GM12801 (cell line): ENCODE results near the gene ATF2.

Experiments
- TF ChIP-seq, protein P1 (sequence below): IDR thresholded peaks from one replicate; pipeline ENCODE4 v1.5.1; 2011; ENCODE audit warnings: control low read depth; ENCODE audit not compliant: insufficient read length; ENCODE audit errors: extremely low read depth

ATF2 gene

DNA sequence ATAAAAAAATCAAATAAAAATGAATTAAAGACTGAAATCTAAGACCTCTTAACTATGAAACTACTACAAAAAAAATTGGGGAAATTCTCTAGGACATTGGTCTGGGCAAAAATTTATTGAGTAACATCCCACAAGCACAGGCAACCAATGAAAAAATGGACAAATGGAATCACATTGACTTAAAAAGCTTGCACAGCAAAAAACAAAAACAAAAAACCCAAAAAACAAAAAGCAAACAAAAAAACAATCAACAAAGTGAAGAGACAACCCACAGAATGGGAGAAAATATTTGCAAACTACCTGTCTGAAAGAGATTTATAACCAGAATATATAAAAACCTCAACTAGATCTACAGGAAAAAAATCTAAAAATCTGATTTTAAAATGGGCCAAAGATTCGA is 99.5 kb downstream of the ATF2 start:
- TF ChIP-seq, protein P1, sequence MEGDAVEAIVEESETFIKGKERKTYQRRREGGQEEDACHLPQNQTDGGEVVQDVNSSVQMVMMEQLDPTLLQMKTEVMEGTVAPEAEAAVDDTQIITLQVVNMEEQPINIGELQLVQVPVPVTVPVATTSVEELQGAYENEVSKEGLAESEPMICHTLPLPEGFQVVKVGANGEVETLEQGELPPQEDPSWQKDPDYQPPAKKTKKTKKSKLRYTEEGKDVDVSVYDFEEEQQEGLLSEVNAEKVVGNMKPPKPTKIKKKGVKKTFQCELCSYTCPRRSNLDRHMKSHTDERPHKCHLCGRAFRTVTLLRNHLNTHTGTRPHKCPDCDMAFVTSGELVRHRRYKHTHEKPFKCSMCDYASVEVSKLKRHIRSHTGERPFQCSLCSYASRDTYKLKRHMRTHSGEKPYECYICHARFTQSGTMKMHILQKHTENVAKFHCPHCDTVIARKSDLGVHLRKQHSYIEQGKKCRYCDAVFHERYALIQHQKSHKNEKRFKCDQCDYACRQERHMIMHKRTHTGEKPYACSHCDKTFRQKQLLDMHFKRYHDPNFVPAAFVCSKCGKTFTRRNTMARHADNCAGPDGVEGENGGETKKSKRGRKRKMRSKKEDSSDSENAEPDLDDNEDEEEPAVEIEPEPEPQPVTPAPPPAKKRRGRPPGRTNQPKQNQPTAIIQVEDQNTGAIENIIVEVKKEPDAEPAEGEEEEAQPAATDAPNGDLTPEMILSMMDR: no peak

DNA sequence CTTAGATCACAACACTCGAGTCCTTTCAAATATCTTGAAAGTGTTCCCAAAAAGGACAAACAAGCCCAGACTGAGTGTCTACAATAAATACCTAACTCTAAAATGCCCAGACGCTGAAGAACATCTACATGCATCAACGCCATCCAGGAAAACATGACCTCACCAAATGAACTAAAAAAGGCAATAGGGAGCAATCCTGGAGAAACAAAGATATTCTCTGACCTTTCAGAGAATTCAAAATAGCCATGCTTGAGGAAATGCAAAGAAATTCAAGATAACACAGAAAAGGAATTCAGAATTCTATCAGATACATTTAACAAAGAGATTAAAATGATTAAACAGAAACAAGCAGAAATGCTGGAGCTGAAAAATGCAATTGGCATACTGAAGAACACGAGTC is 101.6 kb downstream of the ATF2 start:
- TF ChIP-seq, protein P1: no peak

DNA sequence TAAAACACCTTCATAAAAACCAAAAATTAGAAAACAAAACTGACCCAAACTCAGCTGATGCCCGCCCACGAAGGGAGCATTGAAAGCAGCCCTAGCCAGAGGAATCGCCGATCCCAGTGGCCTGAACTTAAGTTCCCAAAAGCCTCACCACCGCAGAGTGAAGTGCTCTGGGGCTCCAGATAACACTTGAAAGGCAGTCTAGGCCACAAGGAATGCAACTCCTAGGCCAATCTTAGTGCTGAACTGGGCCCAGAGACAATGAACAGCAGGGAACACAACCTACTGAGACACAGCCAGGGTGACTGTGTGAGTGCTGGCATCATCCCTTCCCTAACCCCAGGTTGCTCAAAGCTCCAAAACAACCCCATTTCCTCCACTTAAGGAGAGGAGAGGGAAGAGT is 103.2 kb downstream of the ATF2 start:
- TF ChIP-seq, protein P1: no peak

DNA sequence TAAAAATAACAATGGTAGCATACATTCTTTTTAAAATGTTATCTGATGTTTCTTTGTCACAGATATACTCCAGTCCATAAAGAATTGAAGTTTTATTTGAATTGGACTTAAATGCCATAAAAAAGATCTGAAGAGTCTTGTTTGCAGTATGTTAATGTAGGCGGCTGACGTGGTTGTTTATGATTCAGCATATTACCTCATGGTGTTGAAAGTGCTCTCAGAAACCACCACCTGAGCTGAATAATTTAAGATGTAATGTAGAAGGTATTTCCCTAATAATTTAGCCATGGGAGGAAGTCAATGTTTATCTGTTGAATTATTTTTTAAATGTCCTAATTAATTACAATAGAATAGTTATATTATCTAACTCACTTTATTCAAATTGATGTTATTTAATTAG is 104.3 kb downstream of the ATF2 start:
- TF ChIP-seq, protein P1: no peak

DNA sequence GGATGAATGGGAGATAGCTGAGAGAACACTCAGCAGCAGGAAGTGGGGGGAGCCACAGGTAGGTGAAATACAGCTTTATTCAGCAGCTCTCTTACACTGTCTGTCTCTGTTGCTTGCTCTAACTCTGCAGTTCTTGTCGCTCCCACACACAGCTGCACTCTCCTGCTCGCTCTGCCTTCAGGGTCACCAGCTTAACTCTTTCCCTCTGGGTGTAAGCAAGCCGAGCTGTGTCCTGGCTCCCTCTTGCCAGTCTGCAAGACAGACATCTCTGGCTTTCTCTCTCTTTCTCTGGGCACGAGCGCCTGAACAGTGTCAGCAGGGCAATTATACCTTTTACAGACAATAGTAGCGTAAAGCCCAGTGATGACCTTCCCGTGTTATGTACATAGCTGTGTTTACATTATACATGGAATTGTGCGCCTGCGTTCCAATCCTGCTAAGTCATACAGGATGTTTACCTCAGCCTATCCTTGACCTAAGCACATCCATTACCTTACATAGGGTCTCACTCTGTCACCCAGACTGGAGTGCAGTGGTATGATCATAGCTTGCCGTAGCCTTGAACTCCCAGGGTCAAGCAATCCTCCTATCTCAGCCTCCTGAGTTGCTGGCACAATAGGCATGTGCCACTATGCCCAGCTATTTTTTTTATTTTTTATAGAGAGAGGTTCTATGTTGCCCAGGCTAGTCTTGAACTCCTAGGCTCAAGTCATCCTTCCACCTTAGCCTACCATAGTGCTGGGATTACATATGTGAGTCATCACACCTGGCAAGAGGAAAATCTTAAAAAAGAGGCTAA is 105.0 kb downstream of the ATF2 start:
- TF ChIP-seq, protein P1: no peak

DNA sequence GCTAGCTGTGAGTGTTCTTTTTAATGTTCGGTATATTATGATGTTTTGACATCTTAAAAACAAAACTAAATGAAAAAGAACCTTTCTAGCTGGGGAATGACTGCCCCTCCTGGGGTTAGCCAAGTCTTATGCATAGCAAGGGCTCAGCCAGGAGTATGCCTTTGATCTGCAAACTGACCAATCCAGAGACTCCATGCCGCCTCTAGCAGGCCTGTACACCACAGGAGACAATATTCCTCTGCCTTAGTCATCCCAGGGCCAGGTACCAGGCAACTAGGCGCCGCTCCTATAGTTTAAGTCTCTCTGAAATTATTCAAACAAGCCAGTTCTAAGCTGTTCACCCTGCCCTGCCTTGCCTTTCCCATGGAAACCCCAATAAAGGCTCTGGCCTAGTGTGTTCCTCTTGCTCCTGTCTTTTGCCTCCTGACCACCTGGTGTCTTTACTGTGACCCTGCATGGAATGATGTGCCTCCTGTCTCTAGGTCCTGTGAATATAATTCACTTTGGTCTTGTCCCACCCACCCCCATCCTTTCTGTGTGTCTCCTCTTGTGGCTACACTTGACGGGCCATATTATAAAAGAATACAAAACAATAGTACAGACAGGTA is 110.8 kb downstream of the ATF2 start:
- TF ChIP-seq, protein P1: no peak

DNA sequence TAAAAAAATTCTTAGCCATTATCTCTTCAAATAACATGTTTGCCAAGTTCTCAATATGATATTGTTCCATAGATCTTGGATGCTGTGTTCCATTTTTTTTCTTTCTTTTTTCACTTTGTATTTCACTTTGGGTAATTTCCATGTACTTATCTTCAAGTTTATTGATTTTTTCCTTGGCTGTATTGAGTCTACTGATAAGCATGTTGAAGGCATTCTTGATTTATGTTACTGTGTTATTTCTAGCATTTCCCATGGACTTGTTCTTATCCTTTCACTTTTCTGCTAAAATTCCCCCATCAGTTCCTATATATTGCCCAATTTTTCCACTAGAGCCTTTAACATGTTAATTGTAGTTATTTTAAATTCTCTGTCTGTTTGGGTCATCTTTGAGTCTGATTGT is 112.0 kb downstream of the ATF2 start:
- TF ChIP-seq, protein P1: no peak
